Measurements from ENCODE around the gene RALGAPA1.

The RALGAPA1 gene

DNA sequence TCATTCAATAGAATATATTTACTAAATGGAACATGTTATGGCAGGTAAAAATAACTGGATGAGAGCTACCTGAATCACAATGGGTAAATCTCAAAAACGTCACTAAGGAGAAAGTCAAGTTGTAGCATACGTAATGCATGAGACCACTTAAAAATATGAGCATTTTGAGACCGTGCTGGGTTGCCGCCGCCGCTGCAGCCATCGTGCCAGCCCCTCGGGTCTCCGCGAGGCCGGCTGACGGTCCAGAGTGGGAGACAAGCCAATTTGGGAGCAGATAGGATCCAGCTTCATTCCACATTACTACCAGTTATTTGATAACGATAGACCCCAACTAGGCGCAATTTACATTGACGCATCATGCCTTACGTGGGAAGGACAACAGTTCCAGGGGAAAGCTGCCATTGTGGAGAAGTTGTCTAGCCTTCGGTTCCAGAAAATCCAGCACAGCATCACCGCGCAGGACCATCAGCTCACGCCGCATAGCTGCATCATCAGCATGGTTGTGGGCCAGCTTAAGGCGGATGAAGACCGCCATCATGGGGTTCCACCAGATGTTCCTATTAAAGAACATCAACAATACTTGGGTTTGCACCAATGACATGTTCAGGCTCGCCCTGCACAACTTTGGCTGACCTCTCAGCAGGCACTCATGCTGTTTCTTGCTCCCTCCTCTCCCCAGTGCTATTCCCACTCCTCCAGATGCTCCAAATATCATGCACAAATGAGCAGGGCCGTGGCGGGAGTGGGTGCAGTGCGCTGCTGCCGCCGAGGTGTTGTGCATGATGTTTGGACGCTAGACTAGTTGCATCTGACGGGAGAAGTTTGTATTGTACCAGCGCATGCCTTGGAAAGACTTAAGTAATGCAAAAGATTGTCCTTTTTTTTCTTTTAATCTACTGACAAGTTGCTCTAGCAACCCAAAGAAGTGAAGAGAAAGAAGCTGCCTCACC lies 10.8 kb upstream of the RALGAPA1 start:
- TF ChIP-seq TAF1 (IDR thresholded peaks at IDR 0.05; ENCODE audit: borderline replicate concordance, low read depth, low read length) = no peak
- TF ChIP-seq POLR2A (IDR thresholded peaks at IDR 0.05; ENCODE audit: low read depth, low read length) = no peak
- DNase-seq (ENCODE audit: insufficient read length) (no peak), FAIRE-seq (no peak)

DNA sequence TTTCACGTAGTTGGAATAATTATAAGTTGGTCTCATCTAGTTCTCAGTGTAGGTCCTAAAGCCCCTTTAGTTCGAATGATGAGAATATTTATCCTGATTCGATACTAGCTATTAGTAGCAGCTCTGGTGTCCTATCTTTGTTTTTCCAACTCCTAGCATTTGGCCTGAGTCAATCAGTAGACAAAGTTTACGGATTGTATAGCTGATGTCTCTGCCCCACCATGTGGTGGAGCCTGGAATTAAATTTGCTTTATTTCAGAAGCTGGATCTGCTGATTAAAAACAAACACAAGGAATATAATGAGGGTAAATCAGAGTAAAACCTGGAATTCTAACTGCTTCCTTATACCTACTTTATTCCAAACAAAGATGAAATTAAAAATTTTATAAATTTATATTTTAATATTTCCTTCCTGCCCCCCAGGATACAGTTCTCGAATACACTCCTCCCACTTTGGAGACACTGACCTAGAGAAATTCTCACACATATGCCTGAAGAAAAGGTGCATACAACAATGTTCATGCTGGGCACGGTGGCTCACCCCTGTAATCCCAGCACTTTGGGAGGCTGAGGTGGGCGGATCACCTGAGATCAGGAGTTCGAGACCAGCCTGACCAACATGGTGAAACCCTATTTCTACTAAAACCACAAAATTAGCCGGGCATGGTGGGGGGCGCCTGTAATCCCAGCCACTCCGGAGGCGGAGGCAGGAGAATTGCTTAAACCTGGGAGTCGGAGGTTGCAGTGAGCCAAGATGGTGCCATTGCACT lies 9.4 kb upstream of the RALGAPA1 start:
- TF ChIP-seq TAF1 (IDR thresholded peaks at IDR 0.05; ENCODE audit: borderline replicate concordance, low read depth, low read length) = no peak
- TF ChIP-seq POLR2A (IDR thresholded peaks at IDR 0.05; ENCODE audit: low read depth, low read length) = no peak
- no peak for TF ChIP-seq POLR2AphosphoS5 (IDR thresholded peaks at IDR 0.05; ENCODE audit: low read depth, low read length)

DNA sequence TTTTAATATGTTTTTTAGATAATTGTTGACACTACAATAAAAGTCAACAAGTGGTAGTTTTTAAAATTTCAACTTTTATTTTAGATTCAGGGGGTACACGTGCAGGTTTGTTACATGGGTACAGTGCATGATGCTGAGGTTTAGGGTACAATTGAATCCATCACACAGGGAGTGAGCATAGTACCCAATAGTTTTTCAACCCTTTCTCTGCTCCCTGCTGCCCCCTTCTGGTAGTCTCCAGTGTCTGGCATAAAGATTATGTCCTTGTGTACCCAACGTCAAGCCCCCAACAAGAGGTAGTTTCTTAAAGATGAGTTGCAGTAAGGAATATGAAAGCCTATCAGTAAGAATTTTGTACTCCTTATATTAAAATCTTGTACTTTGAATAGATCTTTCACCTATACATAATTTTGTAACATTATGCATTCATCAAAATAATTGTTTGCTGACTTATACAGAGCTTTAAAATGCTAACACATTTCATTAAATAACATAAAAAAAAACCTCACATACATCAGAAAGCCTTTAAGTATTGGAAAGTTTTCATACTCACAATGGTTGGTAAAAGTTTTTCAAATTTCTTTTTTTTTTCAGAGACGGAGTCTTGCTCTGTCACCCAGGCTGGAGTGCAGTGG lies 5.4 kb upstream of the RALGAPA1 start:
- no peak for DNase-seq (ENCODE audit: insufficient read length)

More for the DNA sequence above, 9.4 kb upstream of the RALGAPA1 start:
- DNase-seq (ENCODE audit: insufficient read length) = no peak
- FAIRE-seq = peak; percentile 27

DNA sequence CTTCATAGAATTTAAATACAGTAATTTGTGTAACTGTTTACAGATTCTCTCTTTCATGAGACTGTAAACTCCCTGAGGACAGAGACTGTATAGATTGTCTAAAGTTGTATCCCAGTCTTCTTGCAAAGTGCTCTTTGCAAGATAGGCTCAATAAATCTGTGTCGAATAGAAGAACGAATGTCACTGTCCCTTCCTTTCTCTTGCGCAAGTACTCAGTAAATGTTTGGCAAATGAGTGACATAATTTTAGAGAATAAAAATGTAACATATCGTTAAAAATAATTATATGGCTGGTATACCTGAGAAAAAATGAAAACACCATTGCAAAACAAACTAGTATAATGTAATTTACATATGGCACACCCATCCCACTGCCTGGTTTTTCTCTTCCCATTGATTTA lies 1.9 kb upstream of the RALGAPA1 start:
- no peak for DNase-seq (ENCODE audit: insufficient read length)
- no peak for FAIRE-seq
- no peak for TF ChIP-seq POLR2AphosphoS5 (IDR thresholded peaks at IDR 0.05; ENCODE audit: low read depth, low read length)
- TF ChIP-seq TAF1 (IDR thresholded peaks at IDR 0.05; ENCODE audit: borderline replicate concordance, low read depth, low read length) = no peak
- no peak for TF ChIP-seq POLR2A (IDR thresholded peaks at IDR 0.05; ENCODE audit: low read depth, low read length)

More for the DNA sequence above, 5.4 kb upstream of the RALGAPA1 start:
- TF ChIP-seq POLR2AphosphoS5 (IDR thresholded peaks at IDR 0.05; ENCODE audit: low read depth, low read length) (no peak), TAF1 (IDR thresholded peaks at IDR 0.05; ENCODE audit: borderline replicate concordance, low read depth, low read length) (no peak), POLR2A (IDR thresholded peaks at IDR 0.05; ENCODE audit: low read depth, low read length) (no peak)
- peak; percentile 73 for FAIRE-seq

DNA sequence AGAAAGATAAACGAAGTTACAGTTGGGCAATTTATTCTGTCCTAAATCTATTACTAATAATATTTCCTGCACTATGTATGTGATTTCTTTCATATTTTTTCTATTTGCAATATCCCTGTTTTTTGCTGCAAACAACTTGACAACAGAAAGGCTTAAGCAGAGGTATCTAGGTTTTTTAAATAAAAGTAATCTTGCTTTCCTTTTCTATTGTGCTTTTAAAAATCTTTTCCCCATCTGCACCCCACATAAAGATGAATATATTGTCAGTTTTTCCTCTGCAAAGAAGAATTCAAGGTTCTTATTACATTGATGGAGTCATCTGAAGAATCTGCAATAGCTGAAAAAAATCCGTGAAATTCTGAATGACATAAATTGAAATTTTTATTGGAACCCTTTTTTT lies 502 bp upstream of the RALGAPA1 start:
- TF ChIP-seq POLR2A (IDR thresholded peaks at IDR 0.05; ENCODE audit: low read depth, low read length) (no peak), TAF1 (IDR thresholded peaks at IDR 0.05; ENCODE audit: borderline replicate concordance, low read depth, low read length) (no peak), POLR2AphosphoS5 (IDR thresholded peaks at IDR 0.05; ENCODE audit: low read depth, low read length) (no peak)
- no peak for FAIRE-seq
- no peak for DNase-seq (ENCODE audit: insufficient read length)

DNA sequence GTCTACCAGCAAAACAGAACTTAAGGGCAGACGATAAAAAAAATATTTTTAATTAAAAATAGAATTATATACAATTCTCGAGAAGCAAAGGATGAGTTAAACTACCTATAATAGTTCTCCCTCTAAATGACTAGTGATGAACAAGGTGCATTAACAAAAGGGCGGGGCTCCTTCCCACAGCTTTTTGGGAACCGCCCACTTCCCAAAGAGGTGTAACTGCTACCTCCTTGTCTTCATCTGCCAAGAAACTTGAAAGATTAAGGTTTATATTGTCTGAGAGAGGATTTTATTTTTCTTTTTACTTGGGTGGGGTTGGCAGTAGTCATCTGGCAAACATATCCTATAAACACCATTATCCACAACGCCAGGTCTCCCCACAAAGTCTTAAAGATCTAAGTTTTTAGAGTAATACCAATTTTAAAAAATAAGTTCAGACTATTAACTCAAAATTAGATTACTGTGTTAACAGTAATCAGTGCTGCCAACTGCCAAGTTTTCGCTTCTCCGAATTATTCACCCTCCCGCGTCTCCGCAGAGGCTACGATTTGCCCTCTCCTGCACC lies 938 bp downstream of the RALGAPA1 start:
- no peak for FAIRE-seq
- no peak for TF ChIP-seq POLR2A (IDR thresholded peaks at IDR 0.05; ENCODE audit: low read depth, low read length)
- no peak for TF ChIP-seq TAF1 (IDR thresholded peaks at IDR 0.05; ENCODE audit: borderline replicate concordance, low read depth, low read length)
- TF ChIP-seq POLR2AphosphoS5 (IDR thresholded peaks at IDR 0.05; ENCODE audit: low read depth, low read length) = no peak
- DNase-seq (ENCODE audit: insufficient read length) = no peak

DNA sequence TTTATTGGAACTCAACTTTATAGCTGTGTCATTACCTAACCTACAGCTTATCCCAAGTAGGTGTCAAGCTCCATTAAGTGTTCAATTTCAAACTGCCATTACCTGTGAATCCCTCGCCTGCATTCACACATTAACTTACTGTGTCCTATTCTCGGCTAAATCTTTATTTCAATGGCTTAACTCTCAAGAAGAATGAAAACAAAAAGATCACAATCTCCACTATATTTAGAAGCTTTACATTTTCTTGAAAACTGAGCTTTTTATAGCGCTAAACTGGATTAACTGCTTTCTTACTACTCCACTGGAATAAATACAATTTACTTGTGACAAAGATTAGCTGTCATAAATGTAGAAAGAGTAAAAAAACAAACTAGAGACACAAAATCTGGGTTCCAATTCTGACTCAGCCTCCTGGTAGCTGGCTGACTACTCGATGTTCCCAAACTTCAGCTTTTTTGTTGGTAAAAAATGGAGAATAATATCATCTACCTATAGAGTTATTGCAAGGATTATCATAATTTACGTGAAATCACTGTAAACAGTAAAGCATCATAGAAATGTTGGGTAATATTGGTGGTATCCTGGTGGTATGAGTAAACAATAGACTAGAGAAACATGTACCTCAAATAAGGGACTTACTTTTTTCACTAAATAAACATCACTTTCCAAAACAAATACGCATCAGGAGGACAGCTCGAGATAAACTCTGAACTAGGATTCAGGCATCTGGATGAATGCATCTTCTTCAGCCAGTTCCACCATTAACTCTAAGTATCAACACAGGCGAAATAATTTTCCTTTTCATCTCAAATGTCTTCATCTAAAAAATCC lies 1.7 kb downstream of the RALGAPA1 start:
- FAIRE-seq (no peak), DNase-seq (ENCODE audit: insufficient read length) (no peak)
- TF ChIP-seq POLR2AphosphoS5 (IDR thresholded peaks at IDR 0.05; ENCODE audit: low read depth, low read length) (no peak), TAF1 (IDR thresholded peaks at IDR 0.05; ENCODE audit: borderline replicate concordance, low read depth, low read length) (no peak), POLR2A (IDR thresholded peaks at IDR 0.05; ENCODE audit: low read depth, low read length) (no peak)

DNA sequence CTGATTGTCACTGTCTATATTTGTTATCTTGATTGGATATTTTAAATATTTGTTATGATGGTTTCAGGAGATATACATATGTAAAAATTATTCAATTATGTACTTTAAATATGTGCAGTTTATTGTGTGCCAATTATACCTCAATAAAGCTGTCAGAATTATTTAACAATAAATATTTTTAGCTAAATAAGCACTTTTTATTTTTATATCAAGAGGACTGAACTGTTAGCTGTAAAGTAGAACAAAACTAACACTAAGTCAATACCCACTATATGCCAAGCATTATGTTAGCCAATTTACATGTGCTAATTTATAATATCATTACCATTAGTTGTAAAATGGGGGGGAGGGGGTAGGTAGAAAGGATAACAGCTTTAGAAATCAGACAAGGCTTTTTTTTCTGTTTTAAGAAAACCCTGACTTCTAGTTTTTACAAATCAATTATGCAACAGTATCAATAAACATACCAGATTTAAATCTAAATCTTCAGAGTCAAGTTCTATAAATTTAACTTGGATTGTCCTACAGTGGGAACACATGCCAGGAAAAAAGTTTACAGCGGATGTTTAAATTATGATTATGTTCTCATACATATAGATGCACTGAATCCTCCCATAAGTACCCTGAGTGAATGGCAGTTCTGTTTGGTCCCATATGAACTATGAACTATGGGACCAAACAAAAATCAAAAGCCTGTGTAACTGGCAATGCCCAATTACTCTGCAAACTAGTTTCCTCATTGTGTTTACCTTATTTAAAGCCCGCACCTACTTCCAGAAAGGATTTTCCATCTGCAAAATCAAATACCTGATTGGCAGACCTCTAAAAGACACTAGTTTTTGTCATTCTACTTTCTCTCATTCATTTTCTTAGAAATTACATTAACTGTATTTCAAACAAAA lies 2.8 kb downstream of the RALGAPA1 start:
- no peak for DNase-seq (ENCODE audit: insufficient read length)
- no peak for FAIRE-seq
- TF ChIP-seq TAF1 (IDR thresholded peaks at IDR 0.05; ENCODE audit: borderline replicate concordance, low read depth, low read length) (no peak), POLR2AphosphoS5 (IDR thresholded peaks at IDR 0.05; ENCODE audit: low read depth, low read length) (no peak), POLR2A (IDR thresholded peaks at IDR 0.05; ENCODE audit: low read depth, low read length) (no peak)

DNA sequence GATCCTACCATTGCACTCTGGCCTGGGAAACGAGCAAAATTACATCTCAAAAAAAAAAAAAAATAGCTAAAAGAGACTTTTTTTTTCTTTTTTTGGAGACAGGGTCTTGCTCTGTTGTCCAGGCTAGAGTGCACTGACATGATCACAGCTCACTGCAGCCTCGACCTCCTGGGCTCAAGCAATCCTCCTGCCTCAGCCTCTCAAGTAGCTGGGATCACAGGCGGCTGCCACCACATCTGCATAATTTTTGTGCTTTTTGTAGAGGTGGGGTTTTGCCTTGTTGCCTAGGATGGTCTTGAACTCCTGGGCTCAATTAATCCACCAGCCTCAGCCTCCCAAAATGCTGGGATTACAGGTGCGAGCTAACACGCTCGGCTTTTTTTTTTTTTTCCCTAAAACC lies 11.3 kb downstream of the RALGAPA1 start:
- FAIRE-seq = no peak
- no peak for DNase-seq (ENCODE audit: insufficient read length)
- no peak for TF ChIP-seq POLR2A (IDR thresholded peaks at IDR 0.05; ENCODE audit: low read depth, low read length)
- no peak for TF ChIP-seq POLR2AphosphoS5 (IDR thresholded peaks at IDR 0.05; ENCODE audit: low read depth, low read length)

DNA sequence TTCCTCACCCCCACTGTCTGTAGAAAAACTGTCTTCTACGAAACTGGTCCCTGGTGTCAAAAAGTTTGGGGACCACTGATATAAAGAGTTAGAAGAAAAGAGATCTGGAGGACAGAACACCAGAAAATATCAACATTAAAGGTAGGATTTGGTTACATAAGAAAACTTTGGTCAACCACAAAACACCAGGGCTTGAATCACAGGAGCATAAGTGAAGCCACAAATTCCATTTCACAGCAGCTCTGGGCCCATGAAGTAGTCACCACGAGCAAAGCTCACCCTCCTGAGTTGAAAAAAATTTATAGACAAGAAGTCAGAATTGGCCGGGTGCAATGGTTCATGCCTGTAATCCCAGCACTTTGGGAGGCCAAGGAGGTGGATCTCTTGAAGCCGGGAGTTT lies 19.4 kb downstream of the RALGAPA1 start:
- DNase-seq (ENCODE audit: insufficient read length) = no peak

More for the DNA sequence above, 19.4 kb downstream of the RALGAPA1 start:
- FAIRE-seq = no peak
- TF ChIP-seq POLR2A (IDR thresholded peaks at IDR 0.05; ENCODE audit: low read depth, low read length) (no peak), POLR2AphosphoS5 (IDR thresholded peaks at IDR 0.05; ENCODE audit: low read depth, low read length) (no peak), TAF1 (IDR thresholded peaks at IDR 0.05; ENCODE audit: borderline replicate concordance, low read depth, low read length) (no peak)

All from GM12892 (cell line).